Measurements from ENCODE around the gene REV3L. TPM values are rescaled to one million over a fixed set of nuclear protein-coding genes. Genes with fewer than 3 reads are reported as not detected.

REV3L gene
- total and polyA plus RNA-seq, 9 of the 15 experiments (the other 6 are each of a cell fraction or from before 2014, with no cell fraction given): 5.5 to 24.4 (median 14.4) TPM

DNA sequence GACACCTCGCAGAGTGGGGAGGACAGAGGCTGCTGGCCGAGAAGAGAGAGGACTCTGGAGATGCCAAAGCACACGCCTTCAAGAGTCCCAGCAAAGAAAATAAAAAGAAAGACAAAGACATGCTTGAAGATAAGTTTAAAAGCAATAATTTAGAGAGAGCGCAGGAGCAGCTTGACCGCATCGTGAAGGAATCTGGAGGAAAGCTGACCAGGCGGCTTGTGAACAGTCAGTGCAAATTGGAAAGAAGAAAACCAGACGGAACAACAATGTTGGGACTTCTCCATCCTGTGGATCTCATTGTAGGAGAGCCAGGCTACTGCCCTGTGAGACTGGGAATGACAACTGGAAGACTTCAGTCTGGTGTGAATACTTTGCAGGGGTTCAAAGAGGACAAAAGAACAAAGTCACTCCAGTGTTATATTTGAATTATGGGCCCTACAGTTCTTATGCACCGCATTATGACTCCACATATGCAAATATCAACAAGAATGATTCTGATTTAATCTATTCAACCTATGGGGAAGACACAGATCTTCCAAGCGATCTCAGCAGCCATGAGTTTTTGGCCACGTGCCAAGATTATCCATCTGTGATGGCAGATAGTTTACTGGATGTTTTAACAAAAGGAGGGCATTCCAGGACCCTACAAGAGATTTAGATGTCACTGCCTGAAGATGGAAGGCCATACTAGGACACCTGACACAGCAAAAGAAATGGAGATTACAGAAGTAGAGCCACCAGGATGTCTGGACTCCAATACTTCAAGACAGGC lies 52.2 kb downstream of the REV3L start:
- Histone ChIP-seq H4K20me1 (replicated peaks; ENCODE audit: control insufficient read depth, insufficient read depth, low read length) (no peaks in the 10 kb centered on the region), H3K9me1 (ENCODE audit: control insufficient read depth, insufficient read depth, low read length) (peaks cover 3% of the 10 kb centered on the region), H3K4me1 (replicated peaks in 1 of 2; ENCODE audit: control insufficient read depth in 2 of 2, insufficient read depth in 2 of 2, low read length in 2 of 2) (no peaks in the 10 kb centered on the region), H3K4me2 (ENCODE audit: insufficient read depth, low read length) (no peak overlapping the region), H2AFZ (ENCODE audit: low read depth, low read length) (no peak overlapping the region), H3K9ac (ENCODE audit: insufficient read depth in 1 of 2, low read depth in 2 of 2, low read length in 2 of 2) (no peak overlapping the region), H3K79me2 (ENCODE audit: control insufficient read depth, insufficient read depth, low read length) (peaks cover 88% of the 10 kb centered on the region), H3K4me3 (no peak overlapping the region), H3K27ac (ENCODE audit: extremely low read depth, low read depth, low read length) (no peak overlapping the region), H3K36me3 (ENCODE audit: control insufficient read depth, insufficient read depth, low read length) (0 out of 3 replicates have a peak, but pooled peaks cover 2% of the 10 kb centered on the region), H3K27me3 (ENCODE audit: control insufficient read depth in 2 of 2, insufficient read depth in 2 of 2, low read length in 2 of 2) (no peaks in the 10 kb centered on the region), H3K9me3 (replicated peaks; ENCODE audit: control insufficient read depth, insufficient read depth, low read depth, low read length) (peaks cover 4% of the 10 kb centered on the region; the same call in 1 of the 2 replicates)
- in situ Hi-C loops (cut with MboI) (no loop called here), intact Hi-C loops (cut with micrococcal nuclease) (no loop called here)
- CTCF ChIA-PET (ENCODE audit: low intra/inter-chr PET ratio): no interaction called here
- ATAC-seq (no peak; the same call in 2 of the 3 replicates), DNase-seq (ENCODE audit: extremely low read depth in 1 of 4, low spot score in 3 of 4) (peak in 1 of 4 experiments; percentile 16), FAIRE-seq (no peak)
- no TSS peak for BruUV-seq (replicated peaks)
- POLR2A ChIA-PET: no interaction called here
- 81% methylated on average over 11 of the region's 11 CpGs for WGBS (ENCODE audit: insufficient coverage, low coverage, missing lambda C conversion rate)
- TF ChIP-seq HMGXB4 (CRISPR knock-in tag; IDR thresholded peaks at IDR 0.05) (no peak), RBBP5 (IDR thresholded peaks at IDR 0.05; ENCODE audit: borderline replicate concordance, insufficient read depth, low read length, poor library complexity, severe bottlenecking) (no peak), BCOR (IDR thresholded peaks at IDR 0.05) (no peak), SFPQ (IDR thresholded peaks at IDR 0.05; ENCODE audit: low read depth, low read length) (no peak), TAF9B (IDR thresholded peaks at IDR 0.05; ENCODE audit: partially characterized antibody) (no peak), SMARCC2 (IDR thresholded peaks at IDR 0.05; ENCODE audit: low read depth) (no peak), SMAD1 (IDR thresholded peaks at IDR 0.05; ENCODE audit: low read depth, low read length, partially characterized antibody) (peak; percentile 86), MAFK (IDR thresholded peaks at IDR 0.05; ENCODE audit: low read length) (no peak), SIN3A (IDR thresholded peaks at IDR 0.05; ENCODE audit: borderline replicate concordance in 2 of 2, control insufficient read depth in 1 of 2, low read depth in 2 of 2, low read length in 2 of 2) (no peak), ZNF766 (CRISPR knock-in tag; conservative IDR thresholded peaks at IDR 0.05) (no peak), ZNF232 (CRISPR knock-in tag; IDR thresholded peaks at IDR 0.05) (no peak), NFIC (IDR thresholded peaks at IDR 0.05) (peak; percentile 99), NR2C1 (IDR thresholded peaks at IDR 0.05) (no peak), NR2C1 (tag; IDR thresholded peaks at IDR 0.05) (no peak), E2F3 (CRISPR knock-in tag; IDR thresholded peaks at IDR 0.05) (no peak), YY1 (IDR thresholded peaks at IDR 0.05; ENCODE audit: borderline replicate concordance in 1 of 3, control insufficient read depth in 1 of 3, extremely low read depth in 1 of 3, insufficient read depth in 3 of 3, insufficient read length in 1 of 3, insufficient replicate concordance in 2 of 3, low read depth in 1 of 3, low read length in 2 of 3) (no peak), ZNF121 (CRISPR knock-in tag; conservative IDR thresholded peaks at IDR 0.05) (no peak)
- TF ChIP-seq, protein P1, sequence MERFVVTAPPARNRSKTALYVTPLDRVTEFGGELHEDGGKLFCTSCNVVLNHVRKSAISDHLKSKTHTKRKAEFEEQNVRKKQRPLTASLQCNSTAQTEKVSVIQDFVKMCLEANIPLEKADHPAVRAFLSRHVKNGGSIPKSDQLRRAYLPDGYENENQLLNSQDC (CRISPR knock-in tag; IDR thresholded peaks at IDR 0.05): no peak
